ENCODE data around the gene CYP27A1. TPM values are rescaled to one million over a fixed set of nuclear protein-coding genes. Genes with fewer than 3 reads are reported as not detected.

The CYP27A1 gene
- total and polyA plus RNA-seq, 2 of the 4 experiments (the other 2 are of a cell fraction) = 5.2 to 5.3 TPM

- H2BK120ac ChIP-seq (ENCODE audit: low read depth, low read length) = no peak overlapping the region
- CTCF ChIA-PET = interaction anchor here (1.4 to 1.8 kb wide), 2 partner anchors 38 to 99 kb away, joined by 4 to 5 read pairs; partner anchors contain the start of gene TTLL4
- WGBS, 2 experiments (ENCODE audit: extremely low coverage in 2 of 2, insufficient read length in 1 of 2) = 100% methylated on average over 5 of the region's 12 CpGs; no CpG with 5 or more reads in 1 of the 2 experiments
Observed at GRCh38 chr2:218809515-218809914, 27.6 kb downstream of the CYP27A1 start.

More at GRCh38 chr2:218809515-218809914, 27.6 kb downstream of the CYP27A1 start:
- Histone ChIP-seq H2AFZ (replicated peaks; ENCODE audit: low read length, poor library complexity) (no peak overlapping the region), H3K4me2 (ENCODE audit: low read depth, low read length) (no peak overlapping the region), H2BK5ac (ENCODE audit: low read depth, low read length, poor library complexity, severe bottlenecking) (no peak overlapping the region), H3K14ac (replicated peaks; ENCODE audit: low read depth, low read length) (no peak overlapping the region), H3K56ac (ENCODE audit: extremely low read depth, insufficient read depth, low read length) (no peak overlapping the region), H3K9ac (ENCODE audit: low read depth, low read length) (no peak overlapping the region), H3K9me1 (ENCODE audit: insufficient read depth, low read length) (peaks cover 5% of the 10 kb centered on the region; the same call in 1 of the 2 replicates), H3K4me1 (ENCODE audit: control insufficient read depth, insufficient read depth, low read length) (peaks cover 3% of the 10 kb centered on the region), H3K27me3 (ENCODE audit: control insufficient read depth, insufficient read depth, low read length) (no peaks in the 10 kb centered on the region), H3K23ac (ENCODE audit: low read depth, low read length) (no peak overlapping the region), H4K5ac (ENCODE audit: low read depth, low read length) (no peak overlapping the region; the same call in 1 of the 2 replicates), H3K4ac (ENCODE audit: low read depth, low read length) (peak overlapping the region; percentile 34; the same call in 1 of the 2 replicates), H3K4me3 (ENCODE audit: insufficient read depth, low read depth, low read length) (no peak overlapping the region), H2AK9ac (replicated peaks; ENCODE audit: low read depth, low read length, poor library complexity) (no peak overlapping the region), H3K79me1 (ENCODE audit: low read depth in 1 of 2, low read length in 2 of 2) (no peaks in the 10 kb centered on the region; a peak in 1 of 4 replicates), H4K91ac (ENCODE audit: insufficient read depth, low read depth, low read length) (no peak overlapping the region), H3K18ac (ENCODE audit: low read depth, low read length) (no peak overlapping the region; the same call in 1 of the 2 replicates), H2AK5ac (ENCODE audit: low read depth, low read length) (peak overlapping the region; percentile 58), H3K36me3 (ENCODE audit: control insufficient read depth, insufficient read depth, low read length) (peaks cover 17% of the 10 kb centered on the region), H4K8ac (ENCODE audit: low read depth in 2 of 2, low read length in 2 of 2) (no peak overlapping the region), H4K20me1 (ENCODE audit: insufficient read depth, low read length) (no peaks in the 10 kb centered on the region), H2BK20ac (ENCODE audit: low read depth, low read length) (peak overlapping the region; percentile 14; the same call in 1 of the 2 replicates), H3K9me3 (ENCODE audit: control insufficient read depth, insufficient read depth, low read length) (no peaks in the 10 kb centered on the region), H2BK15ac (ENCODE audit: low read depth, low read length) (no peak overlapping the region), H3K27ac (ENCODE audit: insufficient read depth, low read length) (no peak overlapping the region)
- in situ Hi-C loops (cut with MboI; ENCODE audit: low sequenced_read_pairs) (no loop called here), intact Hi-C loops (cut with micrococcal nuclease) (loop anchor here (5.0 kb wide), 1 partner anchor 77 kb away; no protein-coding TSS in a partner anchor), dilution Hi-C loops (cut with HindIII; ENCODE audit: low sequenced_read_pairs, unreplicated experiment) (no loop called here)
- DNase-seq = no peak
- BruUV-seq (replicated peaks) = no TSS peak
- POLR2A ChIA-PET (ENCODE audit: unreplicated experiment) = no interaction called here
- TF ChIP-seq MAZ (IDR thresholded peaks at IDR 0.05; ENCODE audit: borderline replicate concordance, low read depth, low read length) (no peak), SMC3 (IDR thresholded peaks at IDR 0.05; ENCODE audit: low read depth, low read length) (no peak), MXI1 (IDR thresholded peaks at IDR 0.05; ENCODE audit: borderline replicate concordance, low read depth, low read length) (no peak), RCOR1 (IDR thresholded peaks at IDR 0.05; ENCODE audit: insufficient replicate concordance, low read length) (no peak), BHLHE40 (IDR thresholded peaks at IDR 0.05; ENCODE audit: low read depth, low read length) (no peak), MAFK (IDR thresholded peaks at IDR 0.05; ENCODE audit: low read depth, low read length) (no peak), NFE2L2 (IDR thresholded peaks at IDR 0.05; ENCODE audit: low read depth, low read length) (no peak), RFX5 (IDR thresholded peaks at IDR 0.05; ENCODE audit: low read depth, low read length) (no peak), FOS (IDR thresholded peaks at IDR 0.05; ENCODE audit: low read depth, low read length) (no peak), USF2 (IDR thresholded peaks at IDR 0.05; ENCODE audit: low read depth, low read length) (no peak), CHD1 (IDR thresholded peaks at IDR 0.05; ENCODE audit: low read depth, low read length) (no peak), CEBPB (IDR thresholded peaks at IDR 0.05; ENCODE audit: low read depth, low read length) (no peak), ELK1 (IDR thresholded peaks at IDR 0.05; ENCODE audit: borderline replicate concordance, low read depth, low read length) (no peak), POLR2A (IDR thresholded peaks at IDR 0.05; ENCODE audit: low read depth, low read length) (no peak), RAD21 (IDR thresholded peaks at IDR 0.05; ENCODE audit: low read length) (no peak)
- TF ChIP-seq, protein P1, sequence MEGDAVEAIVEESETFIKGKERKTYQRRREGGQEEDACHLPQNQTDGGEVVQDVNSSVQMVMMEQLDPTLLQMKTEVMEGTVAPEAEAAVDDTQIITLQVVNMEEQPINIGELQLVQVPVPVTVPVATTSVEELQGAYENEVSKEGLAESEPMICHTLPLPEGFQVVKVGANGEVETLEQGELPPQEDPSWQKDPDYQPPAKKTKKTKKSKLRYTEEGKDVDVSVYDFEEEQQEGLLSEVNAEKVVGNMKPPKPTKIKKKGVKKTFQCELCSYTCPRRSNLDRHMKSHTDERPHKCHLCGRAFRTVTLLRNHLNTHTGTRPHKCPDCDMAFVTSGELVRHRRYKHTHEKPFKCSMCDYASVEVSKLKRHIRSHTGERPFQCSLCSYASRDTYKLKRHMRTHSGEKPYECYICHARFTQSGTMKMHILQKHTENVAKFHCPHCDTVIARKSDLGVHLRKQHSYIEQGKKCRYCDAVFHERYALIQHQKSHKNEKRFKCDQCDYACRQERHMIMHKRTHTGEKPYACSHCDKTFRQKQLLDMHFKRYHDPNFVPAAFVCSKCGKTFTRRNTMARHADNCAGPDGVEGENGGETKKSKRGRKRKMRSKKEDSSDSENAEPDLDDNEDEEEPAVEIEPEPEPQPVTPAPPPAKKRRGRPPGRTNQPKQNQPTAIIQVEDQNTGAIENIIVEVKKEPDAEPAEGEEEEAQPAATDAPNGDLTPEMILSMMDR (conservative IDR thresholded peaks at IDR 0.05; ENCODE audit: low read depth, low read length) = no peak
- no peak for ATAC-seq (ENCODE audit: low read depth)

Data from IMR-90 (cell line).